HepG2 (cell line): ENCODE measurements around the gene SLC4A5. TPM values are rescaled to one million over a fixed set of nuclear protein-coding genes. Genes with fewer than 3 reads are reported as not detected.

Experiments used
- ATAC-seq: fragments of 200-7000 bp; cut with Tn5 transposase; 3 replicates; pipeline ENCODE4 v1.9.1; 2020; ENCODE audit warnings: mild to moderate bottlenecking, moderate library complexity
- BruUV-seq: library from RNA; stranded (reverse); fragments of 400-500 nt; replicated peaks from 2 replicates; lab custom pipeline; 2021; lab: Mats Ljungman, UMichigan
- CTCF ChIA-PET: fragments of 300-600 bp; formaldehyde crosslinking; extraction: SDS; loops from one replicate; lab custom pipeline; 2021; ENCODE audit warnings: low total read pairs, inconsistent platforms, low intra/inter-chr PET ratio; lab: Yijun Ruan, JAX
- POLR2A ChIA-PET: fragments of 350-600 bp; sonication (Branson Sonifier 250); formaldehyde crosslinking; loops from one replicate; lab custom pipeline; 2020; ENCODE audit warnings: antibody characterized with exemption, inconsistent platforms; lab: Yijun Ruan, JAX
- DNase-seq: peaks from one replicate; pipeline ENCODE4 v3.0.0-alpha.2; 2015; ENCODE audit warnings: low spot score
- FAIRE-seq: peaks from 3 replicates; lab custom pipeline; 2011; peaks lifted over from hg19 to GRCh38; lab: Jason Lieb, UNC
- H2AFZ ChIP-seq: one replicate; pipeline ENCODE4 v1.6.1; 2011; ENCODE audit warnings: low read length, inconsistent platforms
- H3K27ac ChIP-seq: fragments of 300-600 bp; 3 replicates; pipeline ENCODE4 v1.8.0; 2011; ENCODE audit warnings: mixed run types, mild to moderate bottlenecking, mixed read lengths, low read length, inconsistent platforms; ENCODE audit not compliant: insufficient read depth; ENCODE audit errors: extremely low read length
- H3K27me3 ChIP-seq, 2 experiments: fragments of 200-600 bp in 1 of 2; 2 replicates in 1 of 2; 3 replicates in 1 of 2; pipeline versions ENCODE4 v1.6.0 to v1.8.0; 2011; ENCODE audit warnings: low read length in 2 of 2, mild to moderate bottlenecking in 2 of 2, moderate library complexity in 2 of 2, inconsistent platforms in 1 of 2; ENCODE audit not compliant: insufficient read depth in 2 of 2, control insufficient read depth in 1 of 2
- H3K36me3 ChIP-seq, 2 experiments: fragments of 200-600 bp in 1 of 2; replicated peaks in 1 of 2; 2 replicates in 1 of 2; 3 replicates in 1 of 2; pipeline versions ENCODE4 v1.5.1 to v1.8.0; 2011; ENCODE audit warnings: low read length in 2 of 2, inconsistent platforms in 1 of 2; ENCODE audit not compliant: insufficient read depth in 2 of 2, control insufficient read depth in 1 of 2
- H3K4me1 ChIP-seq: 2 replicates; pipeline ENCODE4 v1.5.1; 2012; ENCODE audit warnings: low read length, inconsistent platforms; ENCODE audit not compliant: insufficient read depth
- H3K4me2 ChIP-seq: 2 replicates; pipeline ENCODE4 v1.6.0; 2011; ENCODE audit warnings: low read depth, low read length, inconsistent platforms
- H3K4me3 ChIP-seq, 3 experiments: fragments of 200-600 bp in 1 of 3; sonication (generic), shearing (Covaris generic) in 1 of 3; replicated peaks in 1 of 3; 2 replicates each; pipeline ENCODE4 v1.5.1; 2011 to 2016; ENCODE audit warnings: low read length in 3 of 3, inconsistent platforms in 2 of 3, low read depth in 2 of 3, mild to moderate bottlenecking in 2 of 3, control low read depth in 1 of 3, mixed read lengths in 1 of 3; ENCODE audit not compliant: insufficient read depth in 1 of 3
- H3K79me2 ChIP-seq: one replicate; pipeline ENCODE4 v1.6.1; 2011; ENCODE audit warnings: low read length, inconsistent platforms; ENCODE audit not compliant: insufficient read depth
- H3K9ac ChIP-seq: 2 replicates; pipeline ENCODE4 v1.6.0; 2011; ENCODE audit warnings: mild to moderate bottlenecking, low read depth, low read length, inconsistent platforms; ENCODE audit not compliant: insufficient read depth
- H3K9me3 ChIP-seq: 2 replicates; pipeline ENCODE4 v1.5.1; 2012; ENCODE audit warnings: mild to moderate bottlenecking, low read length
- H4K20me1 ChIP-seq: 2 replicates; pipeline ENCODE4 v1.6.0; 2011; ENCODE audit warnings: inconsistent platforms, mild to moderate bottlenecking, low read length, moderate library complexity; ENCODE audit not compliant: insufficient read depth
- DNMT1 ChIP-seq: sonication (generic); formaldehyde crosslinking; IDR thresholded peaks from 2 replicates; pipeline ENCODE4 v1.5.1; 2020; ENCODE audit warnings: mild to moderate bottlenecking, missing genetic modification reagents
- HNRNPH1 ChIP-seq: fragments of 200-400 bp; formaldehyde crosslinking; optimal IDR thresholded peaks from 2 replicates; pipeline ENCODE3; 2017; ENCODE audit warnings: mild to moderate bottlenecking, low read depth, low read length
- HNRNPLL ChIP-seq: fragments of 200-400 bp; formaldehyde crosslinking; IDR thresholded peaks from 2 replicates; pipeline ENCODE4 v1.6.1; 2017; ENCODE audit warnings: mild to moderate bottlenecking, low read depth, low read length; ENCODE audit not compliant: poor library complexity, severe bottlenecking
- IKZF5 ChIP-seq: IDR thresholded peaks from 2 replicates; pipeline ENCODE4 v1.6.1; 2018; ENCODE audit warnings: missing genetic modification reagents, mild to moderate bottlenecking, missing compliant biosample characterization
- LCORL ChIP-seq, 2 experiments: fragments of 450-650 bp in 1 of 2; sonication (generic) in 1 of 2; formaldehyde crosslinking in 1 of 2; IDR thresholded peaks; 2 replicates each; pipeline versions ENCODE4 v1.5.0 to v1.6.1; 2017 to 2020; ENCODE audit warnings: antibody characterized with exemption in 1 of 2, missing genetic modification reagents in 1 of 2
- MAX ChIP-seq: IDR thresholded peaks from 2 replicates; pipeline ENCODE4 v1.6.1; 2012; ENCODE audit warnings: inconsistent platforms
- NPAS2 ChIP-seq: sonication (generic); formaldehyde crosslinking; IDR thresholded peaks from 2 replicates; pipeline ENCODE4 v1.8.0; 2022; ENCODE audit warnings: mild to moderate bottlenecking, missing genetic modification reagents, borderline replicate concordance
- PAWR ChIP-seq: sonication (generic); formaldehyde crosslinking; IDR thresholded peaks from 2 replicates; pipeline ENCODE4 v1.4.0; 2020; ENCODE audit warnings: missing genetic modification reagents, mild to moderate bottlenecking, borderline replicate concordance
- PLSCR1 ChIP-seq: sonication (generic); formaldehyde crosslinking; IDR thresholded peaks from 2 replicates; pipeline ENCODE4 v1.5.0; 2020; ENCODE audit warnings: missing genetic modification reagents, mild to moderate bottlenecking, borderline replicate concordance
- RNF219 ChIP-seq: sonication (generic); formaldehyde crosslinking; IDR thresholded peaks from 2 replicates; pipeline ENCODE4 v1.5.0; 2020; ENCODE audit warnings: mild to moderate bottlenecking, missing genetic modification reagents
- TBP ChIP-seq: sonication (generic); formaldehyde crosslinking; IDR thresholded peaks from 2 replicates; pipeline ENCODE4 v1.5.0; 2020; ENCODE audit warnings: missing genetic modification reagents
- ZFYVE20 ChIP-seq: sonication (generic); formaldehyde crosslinking; IDR thresholded peaks from 2 replicates; pipeline ENCODE4 v1.8.0; 2023; ENCODE audit warnings: low read depth, mild to moderate bottlenecking, moderate library complexity, missing genetic modification reagents, borderline replicate concordance
- ZNF816 ChIP-seq: sonication (generic); formaldehyde crosslinking; IDR thresholded peaks from 2 replicates; pipeline ENCODE4 v1.8.0; 2022; ENCODE audit warnings: missing genetic modification reagents, mild to moderate bottlenecking, borderline replicate concordance
- WGBS: methylation state at CpG from one replicate; pipeline ENCODE4 v1.1.6; 2017; ENCODE audit warnings: low lambda C conversion rate; 5-methylcytosine and 5-hydroxymethylcytosine counted together
- in situ Hi-C: cut with HindIII; loops from 2 replicates; pipeline ENCODE4 v1.10.0; 2017; ENCODE audit warnings: low pct_unique_long_range_greater_than_20kb; ENCODE audit not compliant: extremely low pct_ligation_motif_present
- intact Hi-C: fragments of 100-400 bp; cut with micrococcal nuclease; formaldehyde crosslinking; loops from one replicate; pipeline ENCODE4 v1.10.0; 2022; ENCODE audit not compliant: unreplicated experiment
- polyA plus RNA-seq, 8 experiments: library from polyadenylated mRNA; depleted of rRNA in 3 of 8; stranded (reverse) in 7 of 8; unstranded in 1 of 8; fragments of >200 nt; fragmentation: Illumina TruSeq in 4 of 8; extraction: Trizol in 4 of 8; gene quantifications; 2 replicates each; pipeline versions ENCODE4 v1.2.1 to v1.2.3, GENCODE V29; 2011 to 2016; ENCODE audit warnings: low read depth in 4 of 8, missing spikeins in 1 of 8, mixed read lengths in 1 of 8; ENCODE audit not compliant: insufficient read depth in 1 of 8
- total RNA-seq, 5 experiments: library from RNA; depleted of rRNA; stranded (reverse); fragments of >200 nt; fragmentation: Illumina TruSeq; extraction: Trizol; gene quantifications; 2 replicates each; pipeline ENCODE4 v1.2.3, GENCODE V29; 2016; ENCODE audit warnings: low read depth in 1 of 5

SLC4A5 gene
- total and polyA plus RNA-seq, 2 of the 13 experiments (the other 11 are each of a cell fraction or from before 2014, with no cell fraction given), result 0.50 TPM; not detected in 1

GRCh38 chr2:74366036-74366435 is 22.8 kb upstream of the SLC4A5 start:
- ATAC-seq, result no peak
- CTCF ChIA-PET, result no interaction called here
- Histone ChIP-seq H3K79me2 (no peaks in the 10 kb centered on the region), H3K36me3 (peaks cover 79 to 100% of the 10 kb centered on the region in 2 experiments), H3K27me3 (no peaks in the 10 kb centered on the region), H3K9ac (no peak overlapping the region), H3K9me3 (no peaks in the 10 kb centered on the region), H3K4me3 (no peak overlapping the region), H2AFZ (no peak overlapping the region), H3K4me1 (no peaks in the 10 kb centered on the region), H3K4me2 (no peak overlapping the region), H4K20me1 (no peaks in the 10 kb centered on the region)
- in situ Hi-C loops (no loop called here), intact Hi-C loops (no loop called here)
- FAIRE-seq, result no peak
- BruUV-seq, result TSS peak; percentile 44
- WGBS, result 90% methylated on average over 3 of the region's 3 CpGs
- POLR2A ChIA-PET, result no interaction called here
- TF ChIP-seq HNRNPH1, result no peak
- no peak for TF ChIP-seq ZFYVE20 (CRISPR knock-in tag)
- TF ChIP-seq RNF219 (CRISPR knock-in tag), result no peak
- TF ChIP-seq IKZF5 (CRISPR knock-in tag), result no peak
- no peak for TF ChIP-seq TBP (CRISPR knock-in tag)
- TF ChIP-seq NPAS2 (CRISPR knock-in tag), result no peak
- no peak for TF ChIP-seq MAX
- no peak for TF ChIP-seq DNMT1
- TF ChIP-seq ZNF816, result no peak
- TF ChIP-seq PAWR (CRISPR knock-in tag), result no peak
- no peak for TF ChIP-seq LCORL (IDR thresholded peaks at IDR 0.05)
- TF ChIP-seq LCORL (CRISPR knock-in tag; IDR thresholded peaks at IDR 0.05), result no peak
- no peak for TF ChIP-seq PLSCR1
- TF ChIP-seq HNRNPLL, result no peak
- TF ChIP-seq, all 625 proteins: peak for 0
- no peak overlapping the region for H3K27ac ChIP-seq
- DNase-seq, result no peak
